Left ventricle myocardium inferior (tissue), 1 donor: ENCODE data around the gene TLR9. TPM values are rescaled to one million over a fixed set of nuclear protein-coding genes. Genes with fewer than 3 reads are reported as not detected.
A peak's percentile ranks its signal among the peaks of the same experiment; 100 is the strongest.

Source experiments
- DNase-seq: peaks from one replicate; pipeline ENCODE4 v3.0.0-alpha.2; 2020
- H3K27ac ChIP-seq: fragments of 200-600 bp; replicated peaks from 2 replicates; pipeline ENCODE4 v1.8.0; 2021
- H3K27me3 ChIP-seq: fragments of 200-600 bp; 2 replicates; pipeline ENCODE4 v1.8.0; 2021; ENCODE audit warnings: low read depth
- H3K36me3 ChIP-seq: fragments of 200-600 bp; 2 replicates; pipeline ENCODE4 v1.8.0; 2021
- H3K4me1 ChIP-seq: fragments of 200-600 bp; 2 replicates; pipeline ENCODE4 v1.8.0; 2021
- H3K4me3 ChIP-seq: fragments of 200-600 bp; 2 replicates; pipeline ENCODE4 v1.8.0; 2021; ENCODE audit warnings: mild to moderate bottlenecking, moderate library complexity
- H3K9me3 ChIP-seq: fragments of 200-600 bp; replicated peaks from 2 replicates; pipeline ENCODE4 v1.8.0; 2021
- CTCF ChIP-seq: fragments of 200-600 bp; IDR thresholded peaks from 2 replicates; pipeline ENCODE4 v1.8.0; 2021; ENCODE audit warnings: antibody characterized with exemption, mild to moderate bottlenecking, borderline replicate concordance
- intact Hi-C: fragments of 100-400 bp; cut with micrococcal nuclease; formaldehyde crosslinking; loops from one replicate; pipeline ENCODE4 v1.11.0; 2022
- total RNA-seq: library from RNA; stranded (reverse); fragmentation: NEBNext Ultra II Directional; extraction: Animal tissue kit (Norgen Biotek cat#: 25700); gene quantifications from one replicate; pipeline ENCODE4 v1.2.1, GENCODE V29; 2021
- donor health status: DM: no; HTN: yes; CAD: no; lungs with severe emphysema.

TLR9 gene
- total RNA-seq, 1 donor from 2014 or later: 0.66 TPM

- no peak for DNase-seq
- peaks cover 58% of the 10 kb centered on the region for H3K36me3 ChIP-seq
These were observed 24.7 kb upstream of the TLR9 start for GRCh38 chr3:52250122-52250521.

DNA sequence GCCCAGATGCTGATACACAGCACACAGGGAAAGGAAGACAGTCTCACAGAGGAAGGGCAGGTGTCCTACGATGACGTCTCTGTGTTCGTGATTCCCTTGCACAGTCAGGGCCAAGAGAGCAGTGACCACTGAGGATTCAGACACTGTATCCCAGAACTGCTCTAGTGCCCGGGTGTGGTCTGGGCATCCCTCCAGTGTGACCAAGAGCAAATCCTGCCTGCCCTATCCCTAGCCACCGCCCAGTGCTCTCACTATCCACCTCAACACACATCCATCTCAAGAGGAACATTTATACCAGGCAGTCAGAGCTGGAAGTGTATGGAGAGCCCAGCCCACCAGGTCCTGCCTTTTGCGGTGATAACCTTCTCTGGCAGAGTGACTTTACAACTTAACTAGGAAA lies 24.2 kb upstream of the TLR9 start:
- H3K36me3 ChIP-seq: peaks cover 54% of the 10 kb centered on the region
- no peak overlapping the region for H3K27ac ChIP-seq
- no peak for DNase-seq
- intact Hi-C loops: no loop called here
- H3K4me1 ChIP-seq: peaks cover 54% of the 10 kb centered on the region
- no peaks in the 10 kb centered on the region for H3K9me3 ChIP-seq
- TF ChIP-seq CTCF: no peak
- no peak overlapping the region for H3K4me3 ChIP-seq
- H3K27me3 ChIP-seq: no peaks in the 10 kb centered on the region

More at GRCh38 chr3:52250122-52250521, 24.7 kb upstream of the TLR9 start:
- Histone ChIP-seq H3K9me3 (no peaks in the 10 kb centered on the region), H3K4me1 (peaks cover 50% of the 10 kb centered on the region), H3K27ac (no peak overlapping the region), H3K4me3 (no peak overlapping the region), H3K27me3 (no peaks in the 10 kb centered on the region)
- TF ChIP-seq CTCF: no peak
- intact Hi-C loops: no loop called here

- Histone ChIP-seq H3K27me3 (no peaks in the 10 kb centered on the region), H3K27ac (no peak overlapping the region), H3K4me3 (no peak overlapping the region), H3K4me1 (peaks cover 53% of the 10 kb centered on the region), H3K36me3 (peaks cover 47% of the 10 kb centered on the region), H3K9me3 (no peaks in the 10 kb centered on the region)
- TF ChIP-seq CTCF: no peak
- peak; percentile 59 for DNase-seq
- intact Hi-C loops: no loop called here
These were observed 23.5 kb upstream of the TLR9 start for GRCh38 chr3:52248816-52249547.

DNA sequence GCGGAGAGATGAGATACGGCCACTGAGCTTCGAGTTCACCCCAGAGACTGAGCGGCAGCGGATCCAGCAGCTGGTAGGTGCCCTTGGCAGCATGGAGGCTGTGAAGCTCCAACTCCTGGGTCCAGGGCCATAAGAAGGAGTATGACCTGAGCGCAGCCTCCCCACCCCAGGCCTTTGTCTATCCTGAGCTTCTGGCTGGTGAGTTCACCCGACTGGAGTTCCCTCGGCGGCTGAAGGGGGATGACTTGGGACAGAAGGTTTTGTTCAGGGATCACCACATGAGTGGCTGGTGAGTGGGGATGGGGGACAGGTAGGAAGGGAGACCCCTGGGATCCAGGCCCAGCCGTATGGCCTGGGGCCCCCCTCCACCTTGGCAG lies 22.7 kb upstream of the TLR9 start:
- Histone ChIP-seq H3K4me1 (peaks cover 44% of the 10 kb centered on the region), H3K36me3 (peaks cover 38% of the 10 kb centered on the region), H3K9me3 (no peaks in the 10 kb centered on the region), H3K4me3 (no peak overlapping the region), H3K27ac (no peak overlapping the region), H3K27me3 (no peaks in the 10 kb centered on the region)
- TF ChIP-seq CTCF: no peak
- DNase-seq: no peak
- intact Hi-C loops: no loop called here

GRCh38 chr3:52247409-52248164 lies 22.1 kb upstream of the TLR9 start:
- peaks cover 35% of the 10 kb centered on the region for H3K36me3 ChIP-seq
- no peaks in the 10 kb centered on the region for H3K9me3 ChIP-seq
- peaks cover 40% of the 10 kb centered on the region for H3K4me1 ChIP-seq
- intact Hi-C loops: no loop called here
- H3K27ac ChIP-seq: peak overlapping the region; percentile 88
- H3K27me3 ChIP-seq: no peaks in the 10 kb centered on the region
- H3K4me3 ChIP-seq: peak overlapping the region; percentile 70
- DNase-seq: no peak
- no peak for TF ChIP-seq CTCF
